Ascending aorta (tissue), 2 donors: ENCODE results near the gene CRYZ. TPM values are rescaled to one million over a fixed set of nuclear protein-coding genes. Genes with fewer than 3 reads are reported as not detected.
"Not testable (repeated sequence)": the region's sequence is repeated elsewhere in the genome, so short reads cannot be mapped to it uniquely, and the experiment has no call there.

Source experiments
- DNase-seq, 2 donors: peaks; one replicate each; pipeline ENCODE4 v3.0.0-alpha.2; 2019; ENCODE audit warnings: low spot score in 2 of 2
- H3K27ac ChIP-seq, 2 donors: fragments of 200-600 bp; sonication (generic); one replicate each; pipeline ENCODE4 v1.5.1; 2016 to 2017; ENCODE audit warnings: mild to moderate bottlenecking in 1 of 2
- H3K27me3 ChIP-seq: fragments of 200-600 bp; sonication (generic); one replicate; pipeline ENCODE4 v1.5.1; 2017
- H3K36me3 ChIP-seq, 2 donors: fragments of 200-600 bp; sonication (generic); one replicate each; pipeline ENCODE4 v1.5.1; 2016
- H3K4me1 ChIP-seq, 2 donors: fragments of 200-600 bp; sonication (generic); one replicate each; pipeline ENCODE4 v1.5.1; 2016 to 2017; ENCODE audit warnings: mild to moderate bottlenecking in 1 of 2
- H3K4me3 ChIP-seq, 2 donors: fragments of 200-600 bp; sonication (generic); one replicate each; pipeline ENCODE4 v1.5.1; 2016 to 2017; ENCODE audit warnings: mild to moderate bottlenecking in 1 of 2
- H3K9me3 ChIP-seq, 2 donors: fragments of 200-600 bp; sonication (generic); one replicate each; pipeline ENCODE4 v1.5.1; 2016
- CTCF ChIP-seq, 3 experiments: fragments of 200-600 bp in 2 of 3; fragments of 450-650 bp in 1 of 3; sonication (generic) in 2 of 3; IDR thresholded peaks; one replicate each; pipeline ENCODE4 v1.5.1; 2016 to 2019; ENCODE audit warnings: antibody characterized with exemption in 3 of 3, mild to moderate bottlenecking in 1 of 3, moderate library complexity in 1 of 3
- intact Hi-C: fragments of 100-400 bp; cut with DNase I; formaldehyde crosslinking; loops from one replicate; pipeline ENCODE4 v1.15.1; 2023
- total RNA-seq: library from RNA; depleted of rRNA; stranded (reverse); fragments of >200 nt; gene quantifications from one replicate; pipeline ENCODE4 v1.1.0, GENCODE V29; 2016

CRYZ gene
- total RNA-seq, 1 donor from 2014 or later, result 6.8 TPM

- intact Hi-C loops, result no loop called here
- DNase-seq, result no peak
- H3K27me3 ChIP-seq, result no peaks in the 10 kb centered on the region
- no peaks in the 10 kb centered on the region for H3K36me3 ChIP-seq
- H3K9me3 ChIP-seq, result no peaks in the 10 kb centered on the region
- no peak overlapping the region for H3K4me3 ChIP-seq
- H3K27ac ChIP-seq, result no peak overlapping the region
- no peak for TF ChIP-seq CTCF (IDR thresholded peaks at IDR 0.05)
- peaks cover 0 to 6% of the 10 kb centered on the region in 2 donors for H3K4me1 ChIP-seq
Measured at GRCh38 chr1:74677926-74678325, 54.9 kb downstream of the CRYZ start.

DNA sequence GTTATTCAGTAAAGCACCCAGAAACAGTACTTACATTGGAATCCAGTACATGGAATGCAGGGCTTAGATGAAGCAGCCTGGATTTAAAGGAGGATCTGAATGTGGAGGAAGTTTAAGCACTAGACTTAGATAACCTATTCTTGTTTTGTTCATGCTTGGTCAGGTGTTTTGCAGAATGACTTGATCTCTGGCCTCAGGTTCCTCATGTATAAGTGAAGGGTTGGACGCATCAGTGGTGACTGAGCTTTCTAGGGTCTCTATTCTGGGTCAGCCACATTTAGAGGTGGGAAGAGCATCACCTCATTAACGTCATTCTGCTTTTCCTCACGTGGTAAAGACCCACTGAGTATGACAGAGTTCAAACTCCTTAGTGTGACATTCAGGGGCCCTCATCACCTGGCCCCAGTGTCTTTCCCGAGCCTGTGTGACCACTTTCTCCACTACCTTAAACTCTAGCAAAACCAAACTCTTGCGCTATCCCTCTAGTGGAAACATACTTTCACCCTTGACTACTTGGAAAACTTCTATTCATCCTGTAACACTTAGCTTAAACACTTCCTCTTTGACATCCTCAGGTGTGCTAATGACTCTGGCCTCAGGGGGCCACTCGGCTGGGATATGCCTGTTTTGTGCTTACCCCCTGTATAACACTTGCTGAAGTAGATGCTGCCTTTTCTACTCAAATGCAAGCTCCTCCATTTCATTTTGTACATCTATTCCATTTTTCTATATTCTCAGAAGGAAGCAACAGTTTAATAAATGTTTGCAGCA lies 58.4 kb downstream of the CRYZ start:
- no peak for TF ChIP-seq CTCF (IDR thresholded peaks at IDR 0.05)
- no peaks in the 10 kb centered on the region for H3K36me3 ChIP-seq
- H3K4me1 ChIP-seq, result peaks cover 0 to 6% of the 10 kb centered on the region in 2 donors
- H3K27ac ChIP-seq, result no peak overlapping the region
- H3K4me3 ChIP-seq, result no peak overlapping the region
- no peaks in the 10 kb centered on the region for H3K27me3 ChIP-seq
- no peak for DNase-seq
- intact Hi-C loops, result no loop called here
- no peaks in the 10 kb centered on the region for H3K9me3 ChIP-seq

GRCh38 chr1:74673351-74674111 lies 59.3 kb downstream of the CRYZ start, which contains the start of gene ERICH3:
ERICH3 (minus strand) TSS chr1:74673792; CDS start chr1:74673519, 273 bp downstream.
- Histone ChIP-seq H3K9me3 (no peaks in the 10 kb centered on the region), H3K27me3 (no peaks in the 10 kb centered on the region), H3K4me1 (peaks cover 0 to 6% of the 10 kb centered on the region in 2 donors), H3K4me3 (peak within 1 kb of the TSS; percentile 37 to 42), H3K27ac (no peak within 1 kb of the TSS), H3K36me3 (no peaks in the 10 kb centered on the region)
- no peak for TF ChIP-seq CTCF (IDR thresholded peaks at IDR 0.05)
- no peak for DNase-seq
- intact Hi-C loops, result no loop called here

GRCh38 chr1:74670866-74671265 lies 62.0 kb downstream of the CRYZ start:
- H3K27me3 ChIP-seq, H3K36me3 ChIP-seq, H3K4me3 ChIP-seq, H3K4me1 ChIP-seq, intact Hi-C loops, DNase-seq, H3K27ac ChIP-seq, H3K9me3 ChIP-seq: not testable (repeated sequence)

Other genes starting within 250 kb of the CRYZ start
- not detected for gene LRRC53, start 220.4 kb downstream of the CRYZ start, total RNA-seq
- not detected for gene ERICH3, start 59.3 kb downstream of the CRYZ start, total RNA-seq
- gene TYW3, start 102 bp upstream of the CRYZ start, total RNA-seq, result 6.2 TPM